GM19328 (cell line): ENCODE measurements around the gene CALCOCO1.
"Not testable (repeated sequence)": the region's sequence is repeated elsewhere in the genome, so short reads cannot be mapped to it uniquely, and the experiment has no call there.

Source experiments
- ATAC-seq: cut with Tn5 transposase; IDR thresholded peaks from one replicate; pipeline ENCODE4 v1.9.1; 2021; ENCODE audit warnings: mild to moderate bottlenecking, moderate library complexity; ENCODE audit not compliant: unreplicated experiment

Gene CALCOCO1

DNA sequence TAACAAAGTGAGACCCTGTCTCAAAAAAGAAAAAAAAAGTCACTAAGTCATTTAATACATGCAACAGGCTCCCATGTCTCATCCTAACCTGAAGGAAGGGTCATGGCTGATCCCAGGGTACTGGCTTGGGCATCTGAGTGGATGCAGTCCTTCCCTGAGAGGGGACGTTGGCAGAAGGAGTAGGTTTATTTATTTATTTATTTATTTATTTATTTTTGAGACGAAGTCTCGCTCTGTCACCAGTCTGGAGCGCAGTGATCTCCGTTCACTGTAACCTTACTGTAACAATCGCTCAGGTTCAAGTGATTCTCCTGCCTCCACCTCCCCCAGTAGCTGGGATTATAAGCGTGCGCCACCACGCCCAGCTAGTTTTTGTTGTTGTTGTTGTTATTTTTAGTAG, 7.2 kb upstream of the CALCOCO1 start:
- ATAC-seq, result no peak

DNA sequence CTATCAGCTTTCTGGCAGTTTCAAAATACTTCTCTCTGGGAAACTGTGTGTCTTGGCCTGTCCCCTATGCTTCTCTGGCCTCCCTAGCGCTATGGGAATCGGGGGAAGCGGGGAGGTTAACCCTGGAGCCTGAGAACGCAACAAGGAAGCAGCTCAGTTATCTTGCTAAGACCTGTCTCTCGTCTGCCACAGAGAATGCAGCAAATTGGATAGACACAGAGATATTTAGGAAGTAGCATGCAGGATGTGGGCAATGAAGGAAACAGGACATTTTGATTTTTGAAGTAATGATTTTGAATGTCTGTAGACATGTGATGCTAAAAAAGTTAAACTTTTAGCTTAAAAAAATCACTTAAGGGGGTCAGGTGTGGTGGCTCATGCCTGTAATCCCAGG, 6.6 kb upstream of the CALCOCO1 start:
- no peak for ATAC-seq

- no peak for ATAC-seq
Observed at GRCh38 chr12:53733051-53733806, 6.0 kb upstream of the CALCOCO1 start.

GRCh38 chr12:53729644-53730043, 2.4 kb upstream of the CALCOCO1 start:
- ATAC-seq, result no peak

GRCh38 chr12:53728206-53728605, 954 bp upstream of the CALCOCO1 start:
- no peak for ATAC-seq

DNA sequence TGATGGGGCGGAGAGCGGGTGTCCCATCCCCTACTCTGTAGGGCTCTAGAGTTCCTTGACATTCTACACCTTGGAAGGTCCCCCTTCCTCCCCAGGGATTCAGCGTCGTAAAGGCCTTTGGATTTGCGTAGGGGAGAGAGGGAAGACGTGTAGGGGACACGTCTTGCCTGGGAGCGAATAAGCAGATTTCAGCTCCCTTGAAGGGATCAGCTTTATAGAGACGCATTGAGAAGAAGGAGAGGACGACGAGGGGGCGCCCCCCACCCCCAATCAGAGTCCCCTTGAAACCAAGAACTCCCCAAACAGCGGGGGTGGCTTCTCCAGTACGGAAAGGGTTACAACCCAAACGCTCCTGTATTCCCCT, 324 bp downstream of the CALCOCO1 start:
- no peak for ATAC-seq

- no peak for ATAC-seq
Observed at GRCh38 chr12:53726341-53726740, 911 bp downstream of the CALCOCO1 start.

DNA sequence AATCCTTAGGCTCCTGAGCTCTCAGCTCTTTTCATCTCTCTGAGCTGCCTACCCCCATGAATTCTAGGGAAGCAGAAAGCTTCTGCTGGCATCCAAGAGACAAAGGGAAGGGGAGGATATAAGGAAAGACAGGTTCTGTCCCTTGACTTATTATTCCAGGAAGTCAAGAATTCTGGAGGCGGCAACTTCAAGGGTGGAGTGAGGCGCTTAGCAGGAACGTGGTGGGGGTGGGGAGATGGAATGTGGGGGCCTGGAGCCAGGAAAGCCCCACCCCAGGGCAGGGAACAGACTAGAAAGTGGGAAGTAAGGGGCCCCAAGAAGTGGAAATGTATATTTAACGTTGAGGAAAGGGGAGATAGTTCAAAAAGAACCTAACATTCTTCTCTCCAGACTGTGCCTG, 1.4 kb downstream of the CALCOCO1 start:
- no peak for ATAC-seq

DNA sequence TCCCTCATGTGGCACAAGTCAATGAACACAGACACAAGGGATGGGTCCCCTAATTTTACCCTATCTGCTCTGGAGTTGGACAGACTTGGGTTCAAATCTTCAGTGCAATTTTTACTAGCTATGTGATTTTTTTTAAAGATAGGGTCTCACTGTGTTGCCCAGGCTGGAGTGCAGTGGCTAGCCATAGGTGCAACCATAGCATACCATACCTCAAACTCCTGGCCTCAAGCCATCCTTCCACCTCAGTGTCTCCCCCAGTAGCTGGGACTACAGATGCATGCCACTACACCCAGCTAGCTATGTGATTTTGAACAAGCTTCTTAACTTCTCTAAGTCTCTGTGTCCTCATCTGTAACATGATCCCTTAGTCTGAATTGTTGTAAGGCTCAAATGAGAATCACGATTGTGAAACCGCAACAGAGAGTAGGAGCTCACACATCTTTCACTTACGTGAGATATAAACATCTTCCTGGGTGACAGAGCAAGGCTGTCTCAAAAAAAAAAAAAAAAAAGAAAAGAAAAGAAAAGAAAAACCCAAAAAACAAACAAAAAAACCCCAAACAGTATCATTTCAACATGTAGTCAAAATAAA, 4.7 kb downstream of the CALCOCO1 start:
- ATAC-seq, result no peak

- no peak for ATAC-seq
Observed at GRCh38 chr12:53720946-53721345, 6.3 kb downstream of the CALCOCO1 start.

GRCh38 chr12:53719649-53720048, 7.6 kb downstream of the CALCOCO1 start:
- no peak for ATAC-seq

DNA sequence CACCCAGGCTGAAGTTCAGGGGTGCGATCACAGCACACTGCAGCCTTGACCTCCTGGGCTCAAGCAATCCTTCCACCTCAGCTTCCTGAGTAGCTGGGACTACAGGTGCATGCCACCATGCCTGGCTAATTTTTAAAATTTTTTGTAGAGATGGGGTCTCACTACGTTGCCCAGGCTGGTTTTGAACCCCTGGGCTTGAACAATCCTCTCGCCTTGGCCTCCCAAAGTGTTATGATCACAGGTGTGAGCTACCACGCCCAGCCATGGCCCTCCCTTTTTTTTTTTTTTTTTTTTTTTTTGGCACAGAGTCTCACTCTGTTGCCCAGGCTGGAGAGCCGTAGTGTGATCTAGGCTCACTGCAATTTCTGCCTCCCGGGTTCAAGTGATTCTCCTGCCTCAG, 8.7 kb downstream of the CALCOCO1 start:
- ATAC-seq, result not testable (repeated sequence)

DNA sequence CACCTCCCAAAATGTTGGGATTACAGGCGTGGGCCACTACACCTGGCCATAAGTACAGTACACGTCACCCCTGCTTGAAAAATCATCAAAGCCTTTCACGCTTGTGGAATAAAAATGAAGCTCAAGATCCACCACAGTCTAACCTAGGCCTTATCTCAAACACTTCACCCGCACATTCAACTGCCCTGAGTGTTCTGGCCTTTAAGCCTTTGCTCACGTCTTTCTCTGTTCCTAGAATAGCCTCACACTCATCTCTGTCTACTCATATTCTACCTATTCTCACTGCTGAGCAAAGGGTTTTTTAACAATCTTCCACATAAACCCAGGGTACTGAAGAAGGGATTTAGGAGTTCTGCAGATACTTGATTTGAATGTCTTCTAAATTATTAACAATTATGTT, 9.9 kb downstream of the CALCOCO1 start:
- ATAC-seq, result no peak

DNA sequence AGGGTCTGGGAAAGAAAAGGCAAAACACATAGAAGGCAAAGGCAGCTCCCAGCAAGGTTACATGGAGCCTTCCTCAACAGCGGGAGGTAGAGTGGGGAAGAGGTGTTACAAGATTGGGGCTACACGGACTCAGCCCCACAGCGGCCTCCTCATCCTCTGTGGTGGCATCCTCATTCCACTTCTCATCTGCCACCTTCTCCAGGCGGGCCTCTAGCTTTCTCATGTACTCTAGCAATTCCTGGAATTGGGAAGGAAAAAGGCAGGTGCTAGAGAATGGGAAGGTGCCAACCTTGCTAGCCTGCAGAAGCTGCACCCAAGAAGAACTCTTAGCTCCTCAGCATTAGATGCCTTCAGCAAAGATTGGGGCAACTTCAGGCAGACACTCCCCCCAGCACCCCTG, 13.2 kb downstream of the CALCOCO1 start:
- ATAC-seq, result no peak

DNA sequence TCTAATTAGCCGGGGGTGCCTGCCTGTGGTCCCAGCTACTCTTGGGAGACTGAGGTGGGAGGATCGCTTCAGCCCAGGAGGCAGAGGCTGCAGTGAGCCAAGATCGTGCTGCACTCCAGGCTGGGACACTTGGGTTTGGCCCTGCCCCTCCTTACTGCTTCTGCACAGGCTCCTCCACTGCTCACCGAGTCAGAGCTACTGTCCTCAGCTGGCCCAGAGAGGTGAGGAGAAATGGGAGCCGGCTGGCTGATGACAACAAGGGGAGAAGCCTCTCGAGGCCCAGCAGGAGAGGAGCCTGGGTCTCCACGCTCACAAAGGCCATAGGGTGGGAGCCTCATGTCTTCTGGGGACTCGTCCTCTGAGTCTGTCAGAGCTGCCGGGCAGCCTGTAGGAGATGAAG, 13.7 kb downstream of the CALCOCO1 start:
- no peak for ATAC-seq

GRCh38 chr12:53712059-53712643, 15.1 kb downstream of the CALCOCO1 start:
- ATAC-seq, result no peak

- ATAC-seq, result no peak
Observed at GRCh38 chr12:53710091-53710490, 17.2 kb downstream of the CALCOCO1 start.

GRCh38 chr12:53709671-53710070, 17.6 kb downstream of the CALCOCO1 start:
- no peak for ATAC-seq

- ATAC-seq, result no peak
Observed at GRCh38 chr12:53706080-53706479, 21.2 kb downstream of the CALCOCO1 start.

DNA sequence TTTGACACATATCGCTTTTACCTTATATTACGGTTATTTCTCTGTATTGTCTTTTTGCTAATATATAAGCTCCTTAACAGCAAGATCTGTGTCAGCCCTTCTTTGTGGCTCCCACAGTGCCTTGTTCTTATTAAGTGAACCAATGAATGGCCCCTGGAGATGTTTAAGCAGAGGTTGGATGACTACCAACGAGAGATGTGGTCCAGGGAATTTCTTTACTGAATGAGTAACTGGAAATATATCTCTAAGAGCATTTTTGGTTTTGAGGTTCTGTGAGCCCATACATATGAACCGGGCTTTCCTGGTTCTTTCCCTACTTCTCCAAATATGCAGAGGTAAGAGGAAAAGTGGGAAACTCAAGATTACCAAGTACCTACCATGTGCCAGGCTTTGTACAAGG, 23.5 kb downstream of the CALCOCO1 start:
- ATAC-seq, result no peak

GRCh38 chr12:53701518-53702264, 25.6 kb downstream of the CALCOCO1 start:
- no peak for ATAC-seq

DNA sequence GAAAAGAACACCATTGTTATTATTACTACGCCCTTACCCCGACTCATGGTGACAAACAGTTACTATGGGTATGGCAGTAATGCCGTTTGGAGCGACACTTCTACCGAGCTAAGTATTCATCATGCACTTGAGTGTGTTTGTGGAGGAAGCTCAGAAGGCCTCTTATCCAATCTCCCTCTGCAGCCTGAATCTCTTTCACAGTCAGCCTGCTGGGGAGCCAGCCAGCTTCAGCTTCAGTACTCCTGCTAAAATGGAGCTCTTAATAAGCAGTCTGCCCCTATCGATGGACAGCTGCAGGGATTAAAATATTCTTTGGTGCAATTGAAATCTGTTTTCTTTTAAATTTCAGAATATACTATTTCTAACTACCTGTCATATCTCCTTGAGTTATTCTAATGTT, 26.7 kb downstream of the CALCOCO1 start:
- no peak for ATAC-seq
